Posterior vena cava (tissue), 2 donors: ENCODE measurements around the gene ACSM5. TPM values are rescaled to one million over a fixed set of nuclear protein-coding genes. Genes with fewer than 3 reads are reported as not detected.

ENCODE experiments used
- total RNA-seq, 2 donors: library from RNA; stranded (reverse); fragmentation: NEBNext Ultra II Directional; extraction: Animal tissue kit (Norgen Biotek cat#: 25700); gene quantifications; one replicate each; pipeline ENCODE4 v1.2.1, GENCODE V29; 2021
- donor health status: DM: yes; HTN: yes; CAD: no.
- donor health status: DM: yes; HTN: yes; CAD: no.

ACSM5 gene
- total RNA-seq, 2 donors from 2014 or later, result 1.5 to 3.0 TPM

Other genes starting within 250 kb of the ACSM5 start
- 1 to 10 TPM in 1 of 2 donors, under 1 TPM in 1; 0.51 to 4.9 TPM for gene GP2, start 82.0 kb upstream of the ACSM5 start, total RNA-seq
- gene UMOD, start 56.8 kb upstream of the ACSM5 start, total RNA-seq, result not detected
- not detected for gene PDILT, start 4.8 kb upstream of the ACSM5 start, total RNA-seq
- gene ACSM2A, start 42.0 kb downstream of the ACSM5 start, total RNA-seq, result not detected
- not detected for gene ACSM2B, start 166.8 kb downstream of the ACSM5 start, total RNA-seq